HG02981 (cell line): ENCODE results near the gene C6orf62.
"Not testable (repeated sequence)": the region's sequence is repeated elsewhere in the genome, so short reads cannot be mapped to it uniquely, and the experiment has no call there.

Experiments used
- ATAC-seq: cut with Tn5 transposase; IDR thresholded peaks from one replicate; pipeline ENCODE4 v1.9.1; 2021; ENCODE audit warnings: mild to moderate bottlenecking, moderate library complexity; ENCODE audit not compliant: unreplicated experiment

The C6orf62 gene

DNA sequence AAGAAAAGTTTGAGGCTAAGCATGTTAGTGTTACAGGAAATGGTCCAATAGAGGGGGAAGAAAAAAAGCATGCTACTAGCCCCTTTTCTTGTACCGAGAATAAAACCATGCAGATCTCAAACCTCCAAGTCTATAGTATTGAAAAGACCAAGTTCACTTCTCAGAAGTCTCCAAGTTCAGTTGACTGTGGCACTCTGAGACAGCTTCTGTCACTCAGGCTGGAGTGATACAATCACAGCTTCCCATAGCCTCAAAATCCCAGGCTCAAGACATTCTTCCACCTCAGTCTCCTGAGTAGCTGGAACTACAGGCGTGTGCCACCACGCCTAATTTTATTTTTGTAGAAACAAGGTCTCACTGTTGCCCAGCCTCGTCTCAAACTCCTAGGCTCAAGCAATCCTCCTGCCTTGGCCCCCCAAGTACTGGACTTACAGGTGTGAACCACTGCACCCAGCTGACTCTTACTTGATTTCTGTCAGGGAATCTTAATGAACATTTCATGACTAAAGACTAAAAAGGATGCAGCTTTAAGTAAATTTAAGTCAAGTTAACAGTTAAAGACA lies 16.2 kb downstream of the C6orf62 start:
- no peak for ATAC-seq

DNA sequence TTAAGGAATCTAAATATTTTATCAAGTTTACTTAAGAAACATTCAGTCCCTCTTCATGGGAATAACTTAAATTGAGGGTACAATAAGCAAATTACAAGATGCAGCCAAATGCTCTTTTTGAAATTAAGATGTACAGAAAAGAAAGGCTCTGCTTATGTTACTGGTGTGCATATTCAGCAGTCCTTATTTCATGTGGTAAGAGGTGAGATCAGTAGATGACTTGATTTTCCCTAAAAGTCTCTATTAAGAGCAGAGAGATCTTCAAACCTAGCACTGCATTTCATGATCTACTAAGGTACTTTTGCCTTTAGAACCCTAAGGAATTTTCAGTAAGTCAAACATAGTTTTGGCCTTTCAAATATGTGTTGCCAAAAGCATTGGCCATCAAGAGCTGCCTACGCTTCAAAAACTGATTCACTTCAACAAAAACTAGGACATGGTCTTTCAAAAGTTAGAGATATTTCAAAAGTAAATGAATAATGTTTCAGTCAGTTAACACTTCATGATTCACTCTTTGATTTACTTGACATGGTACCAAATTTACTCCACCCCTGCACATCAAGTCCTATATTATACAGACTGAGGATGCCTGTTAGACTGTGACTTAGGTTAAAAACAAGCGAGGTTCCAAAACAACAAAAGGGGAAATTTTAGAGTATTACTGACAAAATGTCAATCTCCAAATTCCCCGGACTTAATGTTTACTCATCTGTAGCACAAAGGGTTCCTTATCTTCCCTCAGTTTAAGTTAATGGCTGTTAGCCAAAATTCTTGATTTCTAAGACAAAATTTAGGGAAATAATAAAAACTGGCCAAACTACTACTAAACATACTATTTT lies 19.2 kb downstream of the C6orf62 start:
- no peak for ATAC-seq

DNA sequence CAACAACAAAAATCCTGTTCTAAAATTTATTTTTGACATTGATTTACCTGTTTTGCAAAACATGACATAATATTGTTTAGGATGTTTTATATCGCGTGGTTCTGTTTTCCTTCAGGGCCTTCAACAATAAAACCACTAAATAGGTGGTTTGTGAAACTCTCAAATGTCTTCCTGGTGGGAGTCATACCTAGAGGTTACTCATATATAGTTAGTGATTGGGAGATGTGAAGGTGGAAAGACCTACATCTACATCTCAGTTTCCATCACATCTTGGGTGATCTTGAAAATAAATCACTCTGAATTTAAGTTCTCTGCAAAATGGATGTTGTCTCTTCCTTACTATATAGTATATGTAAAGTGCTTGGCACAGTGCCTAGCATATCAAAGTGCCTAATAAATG lies 22.9 kb downstream of the C6orf62 start:
- no peak for ATAC-seq

DNA sequence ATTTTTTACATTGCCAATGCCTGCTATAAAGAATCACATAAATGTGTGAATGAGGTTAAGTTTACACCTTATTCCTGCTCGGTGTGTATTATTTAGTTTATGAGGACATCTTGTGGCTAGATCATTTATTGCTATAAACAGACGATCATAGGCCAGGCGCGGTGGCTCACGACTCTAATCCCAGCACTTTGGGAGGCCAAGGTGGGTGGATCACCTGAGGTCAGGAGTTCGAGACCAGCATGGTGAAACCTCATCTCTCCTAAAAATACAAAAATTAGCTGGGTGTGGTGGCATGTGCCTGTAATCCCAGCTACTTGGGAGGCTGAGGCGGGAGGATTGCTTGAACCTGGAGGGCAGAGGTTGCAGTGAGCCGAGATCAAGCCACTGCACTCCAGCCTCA lies 23.3 kb downstream of the C6orf62 start:
- ATAC-seq, result not testable (repeated sequence)

DNA sequence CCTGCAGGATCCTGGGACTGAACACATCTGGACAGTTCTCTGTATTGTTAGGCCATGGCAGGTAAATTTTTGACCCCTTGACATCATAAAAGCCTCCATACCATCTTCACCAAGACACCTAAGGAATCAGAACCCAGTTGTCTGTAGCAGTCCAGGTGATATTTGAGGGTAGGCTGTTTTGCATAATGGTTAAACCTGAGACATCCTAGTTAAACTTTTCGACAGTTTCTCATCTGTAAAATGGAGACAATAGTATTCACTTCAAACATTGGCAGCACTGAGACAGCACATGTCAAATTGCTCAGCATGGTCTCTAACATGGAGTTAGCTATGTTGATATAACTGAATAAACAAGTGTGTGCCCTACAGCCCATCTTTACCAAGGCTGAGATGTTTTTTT lies 24.8 kb downstream of the C6orf62 start:
- ATAC-seq, result no peak

DNA sequence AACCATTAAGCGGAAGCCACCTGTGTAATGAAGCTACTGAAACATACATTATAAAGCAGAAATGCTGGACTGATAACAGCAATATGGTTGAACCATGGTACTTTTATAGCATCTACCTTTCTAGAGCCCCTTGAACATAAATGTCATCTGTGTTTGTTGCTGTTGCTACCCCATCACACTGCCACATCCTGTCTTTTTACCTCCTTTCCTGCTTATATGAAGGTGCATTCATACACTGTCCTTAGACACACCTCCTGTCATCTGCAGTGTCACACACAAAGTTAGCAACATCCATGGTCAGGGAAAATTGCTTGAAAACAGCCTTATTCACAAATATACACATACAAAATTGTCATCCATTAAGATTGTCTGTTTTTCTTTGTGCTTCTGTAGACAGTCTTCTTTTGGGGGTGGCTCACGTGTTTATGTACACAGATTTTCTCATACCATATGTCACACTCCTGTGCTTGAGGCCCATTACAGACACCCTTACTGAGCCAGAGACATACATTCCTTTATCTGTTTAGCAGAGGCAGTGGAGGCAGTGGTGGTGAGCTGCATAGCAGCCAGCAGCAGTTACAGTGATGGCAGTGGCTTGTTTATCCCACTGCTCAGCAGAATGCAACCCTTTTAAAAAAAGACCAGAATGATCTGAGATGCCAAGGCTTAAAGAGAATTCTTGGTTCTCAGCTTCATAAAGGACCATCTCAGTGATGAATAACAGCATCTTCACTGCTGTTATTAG lies 25.9 kb downstream of the C6orf62 start:
- ATAC-seq, result no peak

DNA sequence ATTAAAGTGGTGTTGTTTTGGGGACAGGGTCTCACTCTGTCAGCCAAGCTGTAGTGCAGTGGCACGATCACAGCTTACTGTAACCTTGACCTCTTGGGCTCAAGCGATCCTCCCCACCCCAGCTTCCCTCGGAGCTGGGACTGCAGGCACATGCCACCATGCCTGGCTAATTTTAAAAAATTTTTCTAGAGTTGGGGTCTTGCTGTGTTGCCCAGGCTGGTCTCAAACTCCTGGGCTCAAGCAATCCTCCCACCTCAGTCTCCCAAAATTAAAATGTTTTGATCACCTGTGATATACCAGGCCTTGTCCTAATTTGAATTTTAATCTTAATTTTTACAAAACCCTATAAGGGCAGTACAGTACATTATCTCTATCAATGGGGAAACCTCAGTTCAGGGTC lies 26.5 kb downstream of the C6orf62 start:
- ATAC-seq, result no peak

DNA sequence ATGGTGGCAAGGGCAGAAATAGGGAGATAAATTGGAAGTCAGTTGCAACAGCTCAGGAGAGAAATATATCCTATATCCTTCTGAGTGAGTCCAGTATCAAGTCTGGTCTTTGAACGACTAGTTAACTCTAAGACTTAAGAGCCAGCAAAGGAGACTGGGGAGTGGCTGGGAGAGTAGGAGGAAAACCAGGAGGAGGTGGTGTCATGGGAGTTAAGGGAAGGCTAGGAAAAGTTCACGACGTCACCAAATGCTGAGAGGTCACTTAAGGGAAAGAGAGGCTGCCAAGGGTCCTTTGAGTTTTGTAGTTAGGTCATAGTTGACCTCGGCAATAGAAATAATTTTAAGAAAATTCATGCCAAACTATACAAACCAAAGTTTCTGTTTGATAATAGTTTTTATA lies 27.0 kb downstream of the C6orf62 start:
- no peak for ATAC-seq

DNA sequence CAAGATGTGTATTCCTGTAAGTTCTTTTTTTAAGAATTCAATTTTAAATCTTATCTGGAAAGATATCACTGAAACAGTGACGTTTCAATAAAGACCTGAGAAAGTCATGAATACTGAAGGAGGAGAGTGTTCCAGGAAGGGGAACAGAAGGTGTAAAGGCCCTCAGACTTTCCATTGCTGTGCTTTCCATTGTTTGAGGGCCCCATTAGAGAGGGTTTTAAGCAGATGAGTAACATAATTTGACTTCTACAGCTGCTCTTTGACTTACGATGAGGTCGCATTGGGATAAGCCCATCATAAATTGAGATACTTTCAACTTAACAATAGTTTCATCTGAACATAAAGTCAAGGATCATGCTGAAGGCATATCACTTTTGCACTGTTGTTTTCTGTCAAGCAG lies 27.4 kb downstream of the C6orf62 start:
- no peak for ATAC-seq

DNA sequence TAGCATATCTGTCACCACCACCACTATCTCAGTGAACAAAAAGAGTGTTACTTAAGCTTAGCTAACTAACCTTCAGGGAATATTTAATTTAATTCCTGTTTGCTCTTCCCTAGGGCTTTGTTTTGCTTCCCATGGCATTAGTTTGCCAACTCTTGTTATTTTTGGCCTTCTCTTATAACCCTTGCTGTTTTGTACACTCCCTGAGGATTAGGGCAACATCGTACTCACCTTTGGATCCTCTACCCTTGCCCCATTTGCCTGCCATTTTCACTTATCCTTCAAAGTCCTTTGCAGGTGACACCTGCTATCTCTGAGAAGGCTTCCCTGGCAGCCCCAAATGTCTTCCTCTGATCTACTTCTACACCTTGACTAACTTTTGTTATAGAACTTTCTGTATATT lies 28.4 kb downstream of the C6orf62 start:
- ATAC-seq, result no peak

DNA sequence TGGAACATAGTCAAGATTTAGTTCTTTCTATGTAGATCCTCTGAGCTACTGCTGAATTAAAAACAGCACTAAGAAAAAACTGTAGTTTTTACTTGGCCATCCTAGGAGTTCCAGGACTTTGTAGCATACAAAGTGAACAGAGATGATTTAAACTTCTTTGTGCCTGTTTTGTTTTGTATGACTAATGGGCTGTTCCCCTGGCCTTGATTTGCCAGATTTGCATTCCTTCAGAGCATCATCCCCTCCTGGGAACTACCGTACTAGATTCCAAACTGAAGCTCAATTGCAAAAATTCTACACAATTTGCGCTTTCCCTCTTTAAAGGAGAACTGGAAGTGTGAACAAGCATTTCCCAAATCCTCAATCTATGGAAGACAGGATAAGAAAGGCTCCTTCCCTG lies 29.0 kb downstream of the C6orf62 start:
- no peak for ATAC-seq

DNA sequence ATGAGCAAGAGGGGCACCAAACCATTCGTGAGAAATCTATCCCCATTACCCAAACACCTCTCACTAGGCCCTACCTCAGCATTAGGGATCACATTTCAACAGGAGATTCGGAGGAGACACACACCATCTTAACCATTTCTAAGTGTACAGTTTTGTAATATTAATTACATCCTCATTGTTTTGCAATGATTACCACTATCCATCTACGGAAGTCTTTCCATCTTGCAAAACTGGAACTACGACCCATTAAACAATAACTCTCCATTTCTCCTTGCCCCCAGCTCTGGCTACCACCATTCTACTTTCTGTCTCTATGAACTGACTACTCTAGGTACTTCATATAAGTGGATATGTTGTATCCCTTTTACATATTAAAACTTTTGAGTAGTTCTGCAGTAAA lies 32.0 kb downstream of the C6orf62 start:
- ATAC-seq, result no peak

DNA sequence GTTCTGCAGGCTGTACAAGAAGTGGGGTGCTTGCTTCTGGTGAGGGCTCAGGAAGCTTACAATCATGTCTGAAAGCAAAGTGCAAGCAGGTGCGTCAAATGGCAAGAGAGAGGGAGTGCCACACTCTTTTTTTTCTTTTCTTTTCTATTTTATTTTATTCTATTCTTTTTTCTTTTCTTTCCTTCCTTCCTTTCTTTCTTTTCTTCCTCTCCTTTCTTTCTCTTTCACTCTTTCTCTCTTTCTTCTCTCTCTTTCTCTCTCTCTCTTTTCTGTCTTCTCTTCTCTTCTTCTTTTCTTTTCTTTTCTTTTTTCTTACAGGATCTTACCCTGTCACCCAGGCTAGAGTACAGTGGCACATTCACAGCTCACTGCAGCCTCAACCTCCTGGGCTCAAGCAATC lies 32.5 kb downstream of the C6orf62 start:
- ATAC-seq, result no peak

DNA sequence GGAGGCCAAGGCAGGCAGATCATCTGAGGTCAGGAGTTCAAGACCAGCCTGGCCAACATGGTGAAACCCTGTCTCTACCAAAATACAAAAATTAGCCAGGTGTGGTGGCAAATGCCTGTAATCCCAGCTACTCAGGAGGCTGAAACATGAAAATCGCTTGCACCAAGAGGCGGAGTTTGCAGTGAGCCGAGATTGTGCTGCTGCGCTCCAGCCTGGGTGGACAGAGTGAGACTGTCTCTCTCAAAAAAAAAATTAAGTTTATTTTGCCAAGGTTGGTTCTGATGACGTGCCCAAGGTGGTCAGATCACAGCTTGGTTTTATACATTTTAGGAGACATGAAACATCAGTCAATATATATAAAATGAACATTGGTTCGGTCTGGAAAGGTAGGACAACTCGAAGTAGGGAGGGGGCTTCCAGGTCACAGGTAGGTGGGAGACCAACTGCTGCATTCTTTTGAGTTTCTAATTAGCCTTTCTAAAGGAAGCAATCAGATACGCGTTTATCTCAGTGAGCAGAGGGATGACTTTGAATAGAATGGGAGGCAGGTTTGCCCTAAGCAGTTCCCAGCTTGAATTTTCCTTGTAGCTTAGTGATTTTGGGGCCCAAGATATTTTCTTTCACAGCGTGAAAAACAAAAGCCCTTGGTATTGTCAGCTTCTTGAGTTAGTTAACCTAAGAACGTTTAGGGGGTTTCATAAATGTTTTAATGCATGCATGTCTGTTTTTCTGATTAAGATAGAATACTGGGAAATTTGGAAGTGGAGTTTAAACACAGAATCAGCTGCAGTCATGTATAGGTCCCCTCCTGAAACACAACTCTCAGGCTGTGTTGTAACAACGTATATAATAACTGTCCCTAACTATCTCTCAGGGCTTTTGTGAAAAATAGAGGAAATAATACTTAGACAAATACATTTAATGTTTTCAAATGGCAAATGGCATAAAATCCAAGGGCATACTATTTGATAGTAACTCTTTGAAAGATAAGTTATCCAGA lies 35.4 kb downstream of the C6orf62 start:
- no peak for ATAC-seq

DNA sequence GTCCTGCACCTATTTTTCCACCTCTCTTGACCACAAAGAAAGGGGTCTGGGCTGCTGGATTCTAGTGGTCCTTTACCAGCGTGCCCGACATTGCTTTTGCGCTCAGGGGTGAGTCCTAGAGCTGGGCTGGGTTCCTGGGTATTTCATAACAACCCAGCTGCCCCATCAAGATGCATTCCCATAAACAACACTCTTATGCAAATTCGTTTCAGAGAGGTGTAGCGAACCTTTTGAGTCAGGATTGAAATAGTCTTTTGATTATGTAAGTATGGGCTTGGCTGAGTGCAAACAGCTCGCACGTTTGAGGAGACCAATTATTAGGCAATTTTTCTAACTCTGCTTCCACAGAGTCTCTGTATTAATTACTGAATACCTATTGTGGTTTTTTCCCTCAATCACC lies 38.4 kb downstream of the C6orf62 start:
- ATAC-seq, result no peak

DNA sequence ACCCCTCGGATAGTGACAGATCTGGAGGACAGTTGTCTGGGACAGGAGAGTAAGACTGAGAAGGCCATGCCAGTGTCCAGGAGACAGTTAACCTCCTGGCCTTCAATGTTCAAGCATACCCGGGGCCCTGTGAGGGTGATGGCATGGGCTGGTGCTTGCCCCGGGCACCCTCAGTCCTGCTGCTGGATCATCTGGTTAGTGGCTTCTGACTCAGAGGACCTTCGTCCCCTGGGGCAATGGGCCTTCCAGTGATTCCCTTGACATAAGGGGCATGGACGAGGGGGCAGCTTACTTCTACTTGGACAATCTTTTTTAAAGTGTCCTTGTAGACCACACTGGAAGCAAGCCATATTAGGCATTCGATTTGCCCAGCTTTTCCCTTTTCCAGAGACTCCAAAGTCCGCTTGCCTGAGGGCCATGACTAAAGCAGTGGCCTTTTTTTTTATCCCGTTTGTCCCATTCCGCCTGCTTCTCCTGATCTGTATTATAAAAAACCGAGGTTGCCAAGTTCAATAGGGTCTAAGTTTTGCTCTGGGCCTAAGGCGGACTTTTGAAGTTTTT lies 40.1 kb downstream of the C6orf62 start:
- not testable (repeated sequence) for ATAC-seq

DNA sequence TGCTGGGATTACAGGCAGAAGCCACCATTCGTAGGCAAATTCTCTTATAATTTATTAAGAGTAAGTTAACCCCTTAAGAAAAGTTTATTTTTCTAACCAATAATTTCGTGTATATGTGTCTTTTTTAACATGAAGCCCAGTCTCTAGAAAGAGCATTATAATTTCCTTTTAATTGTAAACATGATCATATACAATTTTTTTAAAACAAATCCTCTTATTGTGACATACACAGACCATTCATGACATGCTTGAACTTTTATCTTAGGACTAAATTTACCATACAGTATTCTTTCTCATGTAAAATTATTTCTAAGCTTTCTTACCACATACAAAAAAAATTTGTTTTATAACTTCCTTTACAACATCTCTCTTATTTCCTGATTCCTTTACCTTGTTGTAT lies 45.3 kb downstream of the C6orf62 start:
- ATAC-seq, result no peak

DNA sequence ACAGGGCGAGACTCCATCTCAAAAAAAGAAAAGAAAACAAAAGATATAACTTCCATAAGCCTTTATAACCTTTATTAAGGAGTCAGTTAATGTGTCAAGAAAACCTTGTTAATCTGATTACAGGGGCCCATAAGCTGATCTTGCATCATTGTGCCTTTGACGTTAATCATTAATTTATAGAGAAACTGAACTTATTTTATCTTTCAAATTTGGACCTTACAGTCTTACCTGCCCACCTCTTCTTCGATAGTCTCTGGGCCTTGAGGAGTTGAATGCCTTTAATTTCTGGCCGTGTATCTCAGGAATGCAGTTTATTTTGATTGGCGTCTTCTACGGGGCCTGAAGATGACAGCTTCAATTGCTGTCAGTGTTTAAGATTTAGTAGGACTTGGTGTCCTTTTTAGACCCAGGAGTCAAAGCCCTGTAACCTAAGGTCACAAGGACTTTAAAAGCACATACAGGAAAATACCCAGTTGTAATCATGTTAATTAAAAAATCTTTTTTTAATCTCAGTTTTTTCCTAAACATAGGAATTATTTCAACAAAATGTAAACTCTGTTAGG lies 46.3 kb downstream of the C6orf62 start:
- no peak for ATAC-seq

DNA sequence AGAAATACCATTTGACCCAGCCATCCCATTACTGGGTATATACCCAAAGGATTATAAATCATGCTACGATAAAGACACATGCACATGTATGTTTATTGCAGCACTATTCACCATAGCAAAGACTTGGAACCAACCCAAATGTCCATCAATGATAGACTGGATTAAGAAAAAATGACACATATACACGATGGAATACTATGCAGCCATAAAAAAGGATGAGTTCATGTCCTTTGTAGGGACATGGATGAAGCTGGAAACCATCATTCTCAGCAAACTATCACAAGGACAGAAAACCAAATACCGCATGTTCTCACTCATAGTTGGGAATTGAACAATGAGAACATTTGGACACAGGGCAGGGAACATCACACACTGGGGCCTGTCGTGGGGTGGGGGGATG lies 47.9 kb downstream of the C6orf62 start:
- ATAC-seq, result not testable (repeated sequence)

DNA sequence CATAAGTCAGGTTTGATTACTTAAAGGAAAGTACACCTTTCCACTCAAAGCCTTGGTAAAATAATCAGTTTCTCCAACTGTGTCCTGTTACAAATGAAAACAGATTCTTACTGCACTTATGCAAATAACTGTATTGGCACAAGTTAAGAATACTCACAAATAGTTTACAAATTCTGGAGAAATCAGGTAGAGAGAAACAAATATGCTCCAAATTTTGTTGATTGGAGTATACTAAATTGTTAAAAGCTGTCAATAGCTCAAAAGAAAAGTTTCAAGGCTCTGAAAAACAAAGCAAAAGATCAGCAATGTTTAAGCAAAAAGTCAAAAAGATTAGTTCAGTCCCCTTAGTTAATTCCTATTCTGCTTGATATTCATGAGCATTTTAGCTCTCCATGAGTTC lies 48.5 kb downstream of the C6orf62 start:
- not testable (repeated sequence) for ATAC-seq
